ENCODE data around the gene BEST1.

The BEST1 gene

GRCh38 chr11:61950035-61950547 is at the start of gene BEST1:
BEST1 (plus strand) TSS chr11:61950351; CDS start chr11:61951807, 1,456 bp downstream.
- DNase-seq: no peak

DNA sequence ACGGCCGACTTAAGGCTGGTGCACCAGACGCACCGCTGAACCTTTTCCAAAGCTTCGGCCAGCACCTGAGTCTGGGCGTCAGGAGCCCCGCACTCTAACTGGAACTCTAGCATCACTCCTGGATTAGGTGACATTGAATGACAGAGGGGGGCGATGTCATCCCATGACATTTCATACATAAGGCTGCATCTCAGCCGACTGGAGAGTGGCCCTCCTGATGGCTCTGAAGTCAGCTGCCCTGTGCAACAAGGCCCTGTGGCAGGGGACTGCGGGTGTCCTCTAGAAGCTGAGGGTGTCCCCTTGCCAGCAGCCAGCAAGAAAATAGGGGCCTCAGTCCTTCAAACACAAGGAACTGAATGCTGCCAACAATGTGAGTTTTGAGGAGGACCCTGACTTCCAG is 48.8 kb upstream of the BEST1 start:
- DNase-seq: no peak

DNA sequence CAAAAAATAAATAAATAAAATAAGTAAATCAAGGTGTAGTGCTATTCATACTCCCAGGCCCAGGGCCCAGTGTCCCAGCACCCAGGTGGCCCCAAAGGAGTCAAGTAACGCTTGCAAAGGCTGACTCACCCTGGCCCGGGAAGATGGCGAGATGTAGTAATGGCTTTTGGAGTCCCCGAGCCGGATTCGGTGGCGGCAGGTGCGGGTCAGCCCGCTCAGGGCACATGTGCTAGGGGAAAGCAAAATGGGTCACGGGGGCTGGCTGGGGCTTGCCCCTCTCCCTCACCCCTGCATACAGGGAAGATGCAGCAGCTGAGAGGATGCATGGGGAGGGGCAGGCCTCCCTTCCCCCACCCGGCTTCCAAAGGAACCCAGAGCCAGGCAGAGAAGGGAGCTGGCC is 47.8 kb upstream of the BEST1 start:
- no peak for DNase-seq

DNA sequence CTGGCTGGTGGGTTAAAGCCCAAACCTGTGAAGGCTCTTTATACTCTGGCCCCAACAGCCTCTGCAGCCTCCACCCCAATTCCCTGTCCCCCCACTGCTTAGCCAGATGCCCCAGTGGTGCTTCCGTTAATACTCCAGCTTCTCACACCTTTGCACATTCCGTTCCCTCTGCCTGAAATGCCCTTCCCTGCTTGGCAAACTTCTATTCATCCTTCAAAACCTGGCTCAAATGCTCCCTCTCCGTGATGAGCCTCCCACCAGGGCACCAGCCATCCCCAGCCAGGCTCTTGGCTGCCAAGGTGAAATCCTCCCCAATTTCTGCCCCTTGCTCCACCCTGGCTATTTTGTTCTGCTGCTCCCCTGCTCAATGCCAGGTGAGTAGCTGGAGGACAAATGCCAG is 46.3 kb upstream of the BEST1 start:
- DNase-seq: no peak

DNA sequence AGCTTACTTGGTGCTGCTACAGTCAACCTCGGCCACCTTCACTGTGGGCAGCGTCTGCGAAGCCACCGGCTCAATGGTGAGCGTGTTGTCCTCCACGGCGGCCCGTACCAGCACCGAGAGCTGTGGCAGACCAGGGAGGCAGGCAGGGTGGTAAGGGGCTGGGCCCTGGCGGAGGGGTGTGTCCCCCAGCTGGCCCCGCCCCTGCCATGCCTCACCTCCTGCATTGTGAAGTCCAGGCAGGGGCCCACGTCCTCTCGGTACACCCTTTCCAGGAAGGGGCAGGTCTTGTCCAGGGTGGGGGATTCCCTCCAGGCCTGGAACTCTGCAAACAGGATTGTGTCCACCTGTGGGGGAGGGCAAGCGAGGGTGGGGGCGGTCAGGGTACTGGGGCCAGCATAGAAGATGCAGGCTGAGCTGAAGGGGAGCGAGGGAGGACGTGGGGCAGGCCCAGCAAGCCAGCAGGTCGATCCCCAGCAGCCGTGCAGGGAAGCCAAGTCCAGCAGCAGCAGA is 45.6 kb upstream of the BEST1 start:
- no peak for DNase-seq

GRCh38 chr11:61905067-61905696 is 45.0 kb upstream of the BEST1 start:
- no peak for DNase-seq

- no peak for DNase-seq
Measured at GRCh38 chr11:61905801-61906521, 44.2 kb upstream of the BEST1 start.

- no peak for DNase-seq
Measured at GRCh38 chr11:61906522-61906909, 43.6 kb upstream of the BEST1 start.

DNA sequence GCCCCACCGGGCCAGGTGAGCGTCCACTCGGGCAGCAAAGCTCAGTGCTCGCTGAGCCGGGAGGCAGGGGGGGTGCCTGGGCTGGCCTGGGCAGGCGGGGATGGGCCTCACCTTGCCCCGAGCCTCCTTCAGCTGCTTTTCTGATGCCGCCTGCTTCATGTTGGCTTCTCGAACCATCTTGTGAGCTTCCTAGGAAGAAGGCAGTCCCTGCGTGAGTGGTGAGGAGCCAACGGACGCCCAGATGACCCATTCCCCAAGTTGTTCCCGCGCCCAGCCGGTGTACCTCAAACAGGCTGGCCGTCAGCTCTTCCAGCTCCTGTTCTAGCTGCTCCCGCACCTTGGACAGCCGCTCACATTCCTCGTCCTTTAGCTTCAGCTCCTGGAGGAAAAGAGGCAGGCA is 42.9 kb upstream of the BEST1 start:
- DNase-seq: no peak

DNA sequence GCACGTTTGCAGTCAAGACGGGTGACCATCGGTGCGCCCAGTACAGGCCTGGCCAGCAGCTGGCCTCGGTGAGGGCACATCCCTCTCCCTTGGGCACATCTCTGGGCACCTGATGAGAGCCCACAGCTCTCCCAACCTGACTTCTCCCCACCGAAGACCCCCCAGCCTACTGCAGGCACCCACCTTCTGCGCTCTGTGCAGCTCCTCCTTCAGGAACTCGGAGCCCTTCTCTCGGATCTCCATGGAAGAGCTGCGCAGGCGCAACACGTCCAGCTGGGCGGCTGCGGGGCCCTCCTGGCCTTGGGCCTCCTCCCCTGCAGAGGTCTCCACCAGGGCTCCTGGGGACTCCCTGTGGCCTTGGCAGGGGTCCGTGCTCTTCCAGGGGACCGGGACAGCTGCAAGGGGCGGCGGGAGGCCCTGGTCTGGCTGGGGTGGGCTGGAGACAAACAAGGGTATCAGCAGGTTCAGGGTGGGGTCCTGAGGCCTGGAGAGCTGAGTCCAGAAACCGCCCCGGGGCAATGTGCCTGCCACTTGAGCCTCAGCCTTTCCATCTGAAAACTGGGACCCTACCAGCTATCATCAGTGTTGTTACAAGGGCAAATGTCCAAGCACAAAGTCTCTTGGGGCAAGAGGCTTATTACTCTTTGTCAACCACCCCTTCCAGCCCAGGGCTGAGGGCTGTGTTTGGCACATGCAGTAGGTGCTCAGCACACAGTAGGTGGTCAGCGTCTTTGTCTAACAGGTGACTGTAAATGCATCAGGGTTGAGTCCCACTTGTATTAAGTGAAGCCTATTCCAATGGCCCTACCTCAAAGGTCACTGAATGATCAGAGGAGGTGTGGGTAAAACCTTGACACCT is 42.1 kb upstream of the BEST1 start:
- no peak for DNase-seq

- DNase-seq: peak; percentile 78
Measured at GRCh38 chr11:61908730-61909316, 41.3 kb upstream of the BEST1 start.

DNA sequence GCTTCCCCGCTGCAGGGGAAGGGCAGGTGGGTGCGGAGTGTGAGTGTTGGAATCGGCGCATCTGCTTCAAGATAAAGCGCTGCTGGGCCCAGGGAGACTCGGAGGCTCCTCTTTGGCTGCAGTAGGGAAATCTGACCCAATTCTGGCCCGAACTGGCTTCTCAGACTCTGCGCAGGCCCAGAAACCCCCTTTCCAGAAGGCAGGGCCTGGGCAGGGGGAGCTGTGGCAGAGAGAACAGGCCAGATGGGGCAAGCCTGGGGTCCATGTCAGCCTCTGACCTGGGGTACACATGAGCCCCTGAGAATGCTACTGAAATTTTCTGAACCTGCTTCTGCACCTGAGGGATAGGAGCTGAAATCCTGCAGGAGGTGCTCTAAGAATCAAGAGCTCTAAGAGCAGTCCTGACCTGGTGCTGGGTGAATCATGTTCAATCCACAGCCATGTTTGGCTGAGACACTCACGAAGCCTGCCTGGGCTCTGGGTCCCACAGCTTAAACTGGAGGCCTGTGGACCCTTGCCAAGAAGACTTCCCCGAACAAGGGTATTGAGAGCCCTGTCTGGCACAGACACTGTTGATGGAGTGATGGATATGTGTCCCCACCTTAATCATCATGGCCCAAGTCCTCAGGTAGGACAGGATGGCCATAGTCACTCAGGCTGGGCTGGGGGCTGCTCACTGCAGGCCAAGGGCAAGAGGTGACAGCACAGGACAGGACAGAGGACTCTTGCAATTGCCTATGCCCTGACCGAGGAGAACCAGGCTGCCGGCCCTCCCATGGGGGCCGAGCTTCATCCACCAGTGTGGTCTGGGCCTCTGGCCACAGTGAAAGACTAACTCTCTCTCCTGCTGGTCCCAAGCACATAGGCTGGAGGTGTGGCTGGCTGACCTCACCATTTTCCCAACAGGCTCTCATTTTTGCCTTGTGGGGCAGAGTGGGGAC is 39.7 kb upstream of the BEST1 start:
- DNase-seq: peak; percentile 84

GRCh38 chr11:61911128-61911700 is 38.9 kb upstream of the BEST1 start:
- DNase-seq: no peak

DNA sequence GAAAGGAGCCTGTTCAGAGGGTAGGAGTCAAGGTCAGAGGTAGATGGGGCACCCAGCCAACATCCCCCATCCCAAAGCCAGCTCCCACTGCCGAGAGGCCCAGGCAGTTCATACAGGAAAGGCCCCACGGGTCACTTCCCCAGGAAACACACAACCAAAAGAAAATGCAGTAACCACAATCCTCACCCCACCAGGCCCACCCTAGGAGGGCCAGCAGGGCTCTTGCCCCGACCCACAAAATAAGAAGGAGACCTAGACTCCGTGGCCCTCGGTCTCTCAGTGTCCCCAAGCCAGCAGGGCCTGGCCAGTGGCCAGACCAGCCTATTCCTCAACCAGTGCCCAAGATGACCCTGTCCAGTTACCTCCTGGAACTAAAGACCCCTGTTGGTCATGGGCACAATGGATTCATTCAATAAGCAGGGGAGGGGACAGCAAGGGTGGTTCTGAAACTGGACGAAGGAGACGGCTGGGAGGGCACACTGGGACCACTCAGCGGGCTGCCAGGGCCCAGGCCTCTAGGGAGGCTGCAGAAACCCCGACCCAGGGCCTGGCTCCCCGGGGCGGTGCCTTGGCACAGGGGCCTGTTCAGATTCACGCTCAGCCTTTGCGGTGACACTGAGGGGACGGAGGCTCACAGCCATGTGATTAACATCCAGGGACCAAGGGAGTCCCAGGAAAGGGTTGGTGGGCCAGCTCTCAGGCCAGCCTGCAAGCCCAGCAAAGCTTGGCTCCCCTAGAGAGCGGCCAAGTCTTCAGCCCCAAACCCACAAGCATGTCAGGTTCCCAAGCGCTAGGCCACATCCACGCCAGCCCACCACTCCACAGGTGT is 38.2 kb upstream of the BEST1 start:
- DNase-seq: peak; percentile 25

DNA sequence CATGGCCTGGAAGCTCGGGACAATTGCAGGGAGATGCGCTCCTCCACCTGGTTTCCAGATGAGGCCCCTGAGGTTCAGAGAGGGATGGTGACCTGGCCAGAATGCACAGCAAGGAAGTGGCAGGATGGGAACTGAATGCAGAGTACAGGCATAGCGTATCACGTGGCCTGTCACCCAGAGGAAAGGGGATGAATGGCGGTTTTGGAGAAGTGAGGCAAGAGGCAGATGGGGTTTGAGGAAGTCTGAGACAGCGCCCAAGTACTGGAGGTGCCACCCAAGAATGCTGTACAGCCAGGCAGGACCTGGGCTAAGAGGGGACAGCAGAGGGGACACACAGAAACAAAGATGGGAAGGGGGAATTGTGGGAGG is 37.6 kb upstream of the BEST1 start:
- DNase-seq: peak; percentile 21

DNA sequence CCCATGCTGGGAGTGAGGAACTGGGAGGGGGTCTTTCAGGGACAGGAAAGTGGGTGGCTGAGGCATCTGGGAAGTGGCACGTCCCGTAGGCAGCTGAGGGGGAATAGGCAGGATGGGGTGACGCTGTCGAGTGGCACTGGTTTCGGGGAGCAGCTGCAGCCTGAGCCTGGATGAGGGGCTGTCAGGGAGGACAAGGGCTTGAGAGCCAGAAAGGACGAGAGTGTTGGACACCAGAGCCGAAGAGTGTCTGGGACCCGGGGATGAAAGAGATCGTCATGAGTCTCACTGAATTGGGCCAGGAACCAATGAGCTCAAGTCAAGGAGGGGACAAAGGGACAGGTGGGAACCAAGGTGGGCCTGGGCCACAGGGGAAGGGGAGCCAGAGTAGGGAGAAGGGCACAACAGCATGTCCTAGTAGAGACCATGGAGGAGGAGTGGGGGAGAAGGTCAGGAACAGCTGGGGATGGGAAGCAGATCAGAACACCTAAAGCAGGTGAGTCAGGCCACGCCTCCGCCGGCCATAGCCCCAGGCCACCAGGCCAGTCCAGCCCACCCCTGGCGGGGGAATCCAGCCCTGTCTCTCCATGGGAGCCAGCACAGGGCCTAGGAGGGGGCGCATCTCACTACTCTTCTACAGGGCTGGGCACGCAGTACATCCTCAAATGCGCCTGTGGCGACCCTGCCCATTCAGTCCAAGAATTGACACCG is 37.0 kb upstream of the BEST1 start:
- DNase-seq: peak; percentile 12

- DNase-seq: peak; percentile 4
Measured at GRCh38 chr11:61913699-61914395, 36.3 kb upstream of the BEST1 start.

GRCh38 chr11:61914471-61915171 is 35.5 kb upstream of the BEST1 start:
- DNase-seq: peak; percentile 12
